GM12892 (cell line): ENCODE data around the gene MET.

Source experiments
- POLR2A ChIP-seq: IDR thresholded peaks from 2 replicates; pipeline ENCODE4 v1.6.1; 2011; ENCODE audit warnings: low read depth, low read length, control low read depth
- POLR2AphosphoS5 ChIP-seq: IDR thresholded peaks from 2 replicates; pipeline ENCODE4 v1.6.1; 2011; ENCODE audit warnings: low read depth, low read length, control low read depth

DNA sequence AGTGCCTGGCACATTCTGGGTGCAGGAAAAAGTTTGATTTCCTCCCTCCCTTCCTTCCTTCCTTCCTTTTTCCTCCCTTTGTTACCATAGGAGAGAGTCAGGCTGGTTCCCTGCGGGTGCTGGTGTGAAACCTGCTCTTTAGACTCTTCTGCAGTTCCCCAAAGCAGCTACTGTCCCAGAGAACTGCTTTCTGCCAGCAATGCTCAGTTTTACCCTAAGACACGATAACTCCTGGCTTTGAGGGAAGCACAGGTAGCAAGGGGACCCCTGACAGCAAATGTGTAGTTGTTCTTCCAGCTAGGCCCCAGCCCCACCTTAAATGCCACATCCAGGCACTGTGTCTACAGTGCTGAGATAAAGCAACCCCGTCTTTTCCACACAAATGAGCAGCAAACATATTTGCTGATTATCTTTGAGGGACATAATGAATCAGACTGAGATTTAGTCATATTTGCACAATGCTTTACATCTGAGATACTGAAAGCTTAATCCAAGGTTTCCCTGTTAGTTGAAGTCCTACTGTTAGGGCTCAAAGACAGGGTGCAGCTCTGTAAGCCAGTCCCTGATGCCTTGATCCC lies 55.5 kb downstream of the MET start:
- TF ChIP-seq POLR2A (no peak), POLR2AphosphoS5 (no peak)
